ENCODE results near the gene MCM5.

DNA sequence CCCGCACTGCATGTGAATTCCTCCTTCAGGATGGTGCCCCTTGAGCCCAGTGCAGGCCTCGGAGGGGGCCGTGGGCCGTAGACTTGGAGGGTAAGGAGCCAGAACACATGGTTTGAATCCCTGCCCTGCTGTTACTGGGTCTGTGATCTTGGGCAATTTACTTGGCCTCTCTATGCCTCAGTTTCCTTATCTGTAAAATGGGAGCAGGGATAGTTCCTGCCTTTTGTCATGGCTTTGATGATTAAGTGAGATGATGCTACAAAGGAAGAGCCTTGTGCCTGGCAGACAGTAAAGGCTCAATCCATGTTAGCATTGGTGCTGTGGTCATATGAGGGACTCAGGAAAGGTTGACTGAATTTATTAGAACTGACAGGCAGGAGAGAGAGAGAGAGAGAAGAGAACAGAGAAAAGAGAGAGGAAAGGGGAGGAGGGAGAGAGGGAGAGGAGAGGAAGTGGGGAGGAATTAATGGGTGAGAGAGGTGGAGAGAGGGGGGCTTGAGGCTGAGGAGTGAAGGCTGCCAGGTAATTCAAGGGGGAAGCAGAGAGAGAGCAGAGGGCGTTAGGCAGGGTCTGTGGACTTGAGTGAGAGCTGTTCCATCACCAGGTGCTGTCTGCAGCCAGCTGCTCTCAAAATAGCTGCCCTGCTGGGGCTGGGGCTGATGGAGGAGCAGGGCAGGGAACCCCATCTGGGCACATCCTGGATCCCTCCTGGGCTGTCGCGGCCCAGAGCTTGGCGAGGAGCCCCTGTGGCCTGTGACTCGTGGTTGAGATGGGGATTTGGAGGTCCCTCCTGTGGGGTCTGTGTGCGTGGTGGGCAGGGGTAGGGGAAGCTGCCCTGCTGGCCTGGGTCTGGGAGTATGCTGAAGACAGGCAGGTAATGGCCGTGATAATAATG, 44.1 kb downstream of the MCM5 start:
- TF ChIP-seq CTCF (IDR thresholded peaks at IDR 0.05): no peak
- no peak for TF ChIP-seq EP300 (IDR thresholded peaks at IDR 0.05)
